Type B pancreatic cell (in vitro differentiated cells): Measurements from ENCODE around the gene DMD. TPM values are rescaled to one million over a fixed set of nuclear protein-coding genes. Genes with fewer than 3 reads are reported as not detected.

Source experiments
- DNase-seq: peaks from one replicate; pipeline ENCODE4 v3.0.0; 2021; ENCODE audit warnings: mixed read lengths; ENCODE audit not compliant: unreplicated experiment; ENCODE audit errors: extremely low spot score
- H3K27ac Mint-ChIP-seq: 2 replicates; pipeline ENCODE4 v1.8.0; 2021; ENCODE audit warnings: mild to moderate bottlenecking, mixed read lengths
- H3K27me3 Mint-ChIP-seq: 2 replicates; pipeline ENCODE4 v1.8.0; 2021; ENCODE audit warnings: mixed read lengths
- H3K36me3 Mint-ChIP-seq: 2 replicates; pipeline ENCODE4 v1.8.0; 2021; ENCODE audit warnings: mixed read lengths
- H3K4me1 Mint-ChIP-seq: one replicate; pipeline ENCODE4 v1.8.0; 2021; ENCODE audit warnings: mixed read lengths; ENCODE audit not compliant: unreplicated experiment
- H3K4me3 Mint-ChIP-seq: 2 replicates; pipeline ENCODE4 v1.8.0; 2021; ENCODE audit warnings: mild to moderate bottlenecking, mixed read lengths
- H3K9me3 Mint-ChIP-seq: 2 replicates; pipeline ENCODE4 v1.8.0; 2021; ENCODE audit warnings: mixed read lengths
- total RNA-seq: library from RNA; stranded (reverse); gene quantifications from 2 replicates; pipeline ENCODE4 v1.2.1, GENCODE V29; 2021; ENCODE audit warnings: low replicate concordance
- TF ChIP-seq, protein P1 (sequence below): fragments of 200-600 bp; sonication (generic); conservative IDR thresholded peaks from 2 replicates; pipeline ENCODE4 v1.5.0; 2021; ENCODE audit warnings: antibody characterized with exemption, mild to moderate bottlenecking

DMD gene
- total RNA-seq, 1 donor from 2014 or later = 57.1 TPM

DNA sequence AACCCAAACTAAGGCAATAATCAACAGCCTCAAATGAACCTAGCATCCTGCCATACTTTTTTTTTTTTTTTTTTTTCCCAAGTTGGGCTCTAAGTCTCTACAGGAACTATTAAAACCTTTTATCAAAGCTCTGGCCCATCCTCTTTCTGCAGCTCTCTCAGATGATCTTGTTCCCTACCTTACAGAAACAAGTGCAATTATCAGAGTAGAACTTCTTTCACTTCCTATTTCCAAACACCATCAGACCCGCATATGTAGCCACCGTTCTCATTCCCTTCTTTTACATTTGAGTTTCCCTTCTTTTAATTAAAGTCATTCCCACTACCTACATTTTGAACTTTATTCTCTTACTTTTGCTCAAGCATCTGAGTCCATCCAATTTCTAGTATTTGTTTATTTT lies 690.6 kb downstream of the DMD start:
- DNase-seq = no peak
- Mint-ChIP-seq H3K36me3 (no peaks in the 10 kb centered on the region), H3K4me1 (no peaks in the 10 kb centered on the region), H3K27me3 (no peaks in the 10 kb centered on the region), H3K4me3 (no peak overlapping the region), H3K9me3 (no peaks in the 10 kb centered on the region), H3K27ac (no peak overlapping the region)
- TF ChIP-seq, protein P1, sequence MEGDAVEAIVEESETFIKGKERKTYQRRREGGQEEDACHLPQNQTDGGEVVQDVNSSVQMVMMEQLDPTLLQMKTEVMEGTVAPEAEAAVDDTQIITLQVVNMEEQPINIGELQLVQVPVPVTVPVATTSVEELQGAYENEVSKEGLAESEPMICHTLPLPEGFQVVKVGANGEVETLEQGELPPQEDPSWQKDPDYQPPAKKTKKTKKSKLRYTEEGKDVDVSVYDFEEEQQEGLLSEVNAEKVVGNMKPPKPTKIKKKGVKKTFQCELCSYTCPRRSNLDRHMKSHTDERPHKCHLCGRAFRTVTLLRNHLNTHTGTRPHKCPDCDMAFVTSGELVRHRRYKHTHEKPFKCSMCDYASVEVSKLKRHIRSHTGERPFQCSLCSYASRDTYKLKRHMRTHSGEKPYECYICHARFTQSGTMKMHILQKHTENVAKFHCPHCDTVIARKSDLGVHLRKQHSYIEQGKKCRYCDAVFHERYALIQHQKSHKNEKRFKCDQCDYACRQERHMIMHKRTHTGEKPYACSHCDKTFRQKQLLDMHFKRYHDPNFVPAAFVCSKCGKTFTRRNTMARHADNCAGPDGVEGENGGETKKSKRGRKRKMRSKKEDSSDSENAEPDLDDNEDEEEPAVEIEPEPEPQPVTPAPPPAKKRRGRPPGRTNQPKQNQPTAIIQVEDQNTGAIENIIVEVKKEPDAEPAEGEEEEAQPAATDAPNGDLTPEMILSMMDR = no peak

DNA sequence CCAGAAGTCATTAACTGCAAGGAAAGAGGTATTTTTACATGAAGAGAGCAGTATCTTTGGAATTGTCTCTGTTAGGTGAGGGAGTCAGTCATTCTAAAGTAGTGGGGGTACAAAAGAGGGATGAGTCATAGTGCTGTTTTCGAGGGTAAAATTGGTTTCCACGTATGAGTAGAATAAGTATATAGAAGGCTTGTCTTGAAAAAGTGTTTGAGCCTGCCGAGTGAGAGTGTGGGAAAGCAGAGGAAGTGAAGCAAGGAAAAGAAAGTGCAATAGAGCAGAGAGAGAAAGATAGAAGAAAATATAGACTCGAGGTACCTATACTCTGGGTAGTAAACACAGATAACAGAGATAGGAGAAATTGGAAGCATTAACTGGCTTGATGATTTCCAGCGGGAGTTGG lies 696.4 kb downstream of the DMD start:
- H3K4me1 Mint-ChIP-seq = no peaks in the 10 kb centered on the region
- no peaks in the 10 kb centered on the region for H3K9me3 Mint-ChIP-seq
- TF ChIP-seq, protein P1 = no peak

DNA sequence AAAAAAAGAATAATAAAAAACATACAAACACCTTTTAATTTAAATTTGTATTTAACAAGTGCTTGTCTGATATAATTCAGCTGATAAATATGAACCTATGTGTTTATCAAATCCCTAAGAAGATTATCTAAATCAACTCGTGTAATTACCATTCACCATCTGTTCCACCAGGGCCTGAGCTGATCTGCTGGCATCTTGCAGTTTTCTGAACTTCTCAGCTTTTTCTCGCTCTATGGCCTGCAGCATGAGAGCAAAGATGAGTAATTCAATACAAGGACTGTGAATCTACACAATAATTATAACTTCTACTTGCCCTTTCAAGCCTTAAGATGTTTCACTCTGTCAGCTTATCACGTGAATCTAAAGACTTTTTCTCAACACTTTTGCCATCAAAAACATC lies 709.7 kb downstream of the DMD start:
- TF ChIP-seq, protein P1 = no peak
- Mint-ChIP-seq H3K4me3 (no peak overlapping the region), H3K4me1 (no peaks in the 10 kb centered on the region), H3K27ac (no peak overlapping the region), H3K27me3 (no peaks in the 10 kb centered on the region), H3K9me3 (no peaks in the 10 kb centered on the region), H3K36me3 (no peaks in the 10 kb centered on the region)
- DNase-seq = no peak

More for the DNA sequence above, 696.4 kb downstream of the DMD start:
- no peak for DNase-seq
- Mint-ChIP-seq H3K36me3 (no peaks in the 10 kb centered on the region), H3K27ac (no peak overlapping the region), H3K4me3 (no peak overlapping the region), H3K27me3 (no peaks in the 10 kb centered on the region)

DNA sequence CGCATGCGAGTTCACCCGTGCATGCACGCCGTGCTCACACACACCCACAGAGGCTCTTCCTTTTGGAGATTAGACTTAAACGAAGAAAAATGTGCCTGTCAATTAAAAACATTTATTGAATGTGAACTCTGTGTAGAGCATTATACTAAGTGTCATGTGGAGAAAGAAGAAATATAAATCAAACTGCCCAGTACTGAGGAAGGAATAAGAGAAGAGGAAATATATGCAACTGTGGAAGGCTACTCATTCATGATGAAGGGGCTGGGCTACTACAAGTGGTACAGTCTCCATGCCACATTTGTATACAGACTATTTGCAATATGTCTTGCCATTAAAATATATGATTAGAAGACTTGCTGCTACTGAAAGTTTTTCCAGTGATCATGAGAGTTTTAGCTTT lies 714.7 kb downstream of the DMD start:
- Mint-ChIP-seq H3K4me1 (no peaks in the 10 kb centered on the region), H3K27me3 (no peaks in the 10 kb centered on the region), H3K9me3 (no peaks in the 10 kb centered on the region), H3K4me3 (no peak overlapping the region), H3K36me3 (no peaks in the 10 kb centered on the region), H3K27ac (no peak overlapping the region)
- DNase-seq = no peak
- TF ChIP-seq, protein P1 = no peak

DNA sequence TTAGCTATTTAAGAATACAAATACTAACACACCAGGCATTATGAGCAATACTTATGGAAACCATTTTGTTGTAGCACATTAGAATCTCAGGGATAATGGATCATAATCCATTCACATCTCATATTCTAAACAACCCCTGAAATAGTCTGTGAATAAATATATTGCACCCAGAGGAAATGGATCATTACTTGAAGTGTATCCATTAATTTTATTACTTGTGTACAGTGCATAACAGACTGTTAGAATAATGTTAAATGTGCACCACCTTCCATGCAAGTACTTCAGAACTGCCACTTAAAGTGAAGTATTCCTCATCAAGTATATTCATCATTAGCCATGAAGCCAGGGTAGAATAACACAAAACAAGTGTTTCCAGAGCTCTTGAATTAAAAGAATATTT lies 715.5 kb downstream of the DMD start:
- no peaks in the 10 kb centered on the region for H3K9me3 Mint-ChIP-seq
- DNase-seq = no peak
- H3K27me3 Mint-ChIP-seq = no peaks in the 10 kb centered on the region
- TF ChIP-seq, protein P1 = no peak
- no peaks in the 10 kb centered on the region for H3K4me1 Mint-ChIP-seq
- H3K36me3 Mint-ChIP-seq = no peaks in the 10 kb centered on the region
- H3K4me3 Mint-ChIP-seq = no peak overlapping the region
- H3K27ac Mint-ChIP-seq = no peak overlapping the region

DNA sequence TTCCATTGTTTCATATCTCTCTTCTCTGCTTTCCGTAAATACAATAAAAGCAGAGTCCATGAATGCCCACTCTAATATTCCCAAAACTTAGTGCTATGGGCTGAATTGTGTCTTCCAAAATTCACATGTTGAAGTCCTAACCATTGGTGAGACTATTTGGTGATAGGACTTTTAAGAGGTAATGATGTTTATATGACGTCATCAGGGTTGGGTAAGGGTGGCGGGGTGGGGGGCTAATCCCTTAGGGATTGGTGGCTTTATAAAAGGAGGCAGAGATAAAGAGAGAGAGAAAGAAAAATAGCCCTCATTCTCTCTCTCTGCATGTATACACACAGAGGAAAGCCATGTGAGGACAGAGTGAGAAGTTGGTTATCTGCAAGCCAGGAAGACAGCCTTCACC lies 722.2 kb downstream of the DMD start:
- no peak overlapping the region for H3K4me3 Mint-ChIP-seq
- no peak overlapping the region for H3K27ac Mint-ChIP-seq
- no peaks in the 10 kb centered on the region for H3K4me1 Mint-ChIP-seq
- no peaks in the 10 kb centered on the region for H3K9me3 Mint-ChIP-seq
- TF ChIP-seq, protein P1 = no peak
- DNase-seq = no peak
- no peaks in the 10 kb centered on the region for H3K27me3 Mint-ChIP-seq
- H3K36me3 Mint-ChIP-seq = no peaks in the 10 kb centered on the region
